Right forelimb (tissue), 1 donor: Measurements from ENCODE around the gene PROM1.
A peak's percentile ranks its signal among the peaks of the same experiment; 100 is the strongest.

ENCODE experiments used
- DNase-seq: peaks from one replicate; pipeline ENCODE4 v3.0.0-alpha.2; 2018

PROM1 gene

DNA sequence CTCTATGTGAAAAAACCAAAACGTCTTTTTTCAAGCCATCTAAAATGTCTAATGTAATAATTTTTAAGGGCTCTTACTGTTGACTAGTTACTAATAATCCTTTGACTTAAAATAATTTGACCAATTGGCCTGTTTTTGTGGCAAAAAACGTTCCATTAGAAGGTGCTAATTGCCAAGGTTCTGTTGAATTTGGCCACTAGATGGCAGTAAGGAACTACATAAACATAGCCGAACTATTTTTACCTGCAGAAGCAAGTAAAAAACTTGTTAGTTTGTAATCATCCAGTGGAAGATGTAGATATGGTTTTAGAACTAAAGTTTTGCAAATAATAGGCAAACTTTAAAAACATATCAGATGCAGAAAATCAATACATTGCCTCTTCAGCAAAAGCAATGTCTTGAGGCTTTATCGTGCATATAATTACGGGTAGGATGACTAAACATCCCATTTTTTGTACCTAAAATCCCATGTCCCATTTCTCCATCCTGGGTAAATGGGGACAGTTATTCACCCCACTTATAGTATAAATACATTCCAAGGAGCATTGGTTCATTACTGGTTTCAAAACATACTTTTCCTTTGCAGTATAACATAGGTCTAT lies 57.6 kb downstream of the PROM1 start:
- DNase-seq, result no peak

DNA sequence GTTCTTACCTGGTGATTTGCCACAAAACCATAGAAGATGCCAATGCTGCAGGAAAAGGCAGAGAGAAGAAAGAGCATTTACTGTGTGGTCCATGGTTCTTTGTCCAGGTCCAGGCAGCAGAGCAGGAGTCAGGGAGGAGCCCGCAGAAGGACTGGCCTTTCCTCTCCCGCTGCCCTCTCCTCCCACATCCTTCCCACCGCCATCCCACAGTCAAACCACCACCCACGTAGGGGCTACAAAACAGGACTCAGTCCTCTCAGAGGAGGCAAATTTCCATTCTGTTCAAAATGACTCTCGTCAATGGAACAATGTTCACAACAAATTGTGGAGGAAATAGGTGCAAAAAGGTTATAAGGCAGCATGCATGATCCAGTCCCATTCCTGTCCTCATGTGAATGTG lies 58.6 kb downstream of the PROM1 start:
- DNase-seq, result no peak

DNA sequence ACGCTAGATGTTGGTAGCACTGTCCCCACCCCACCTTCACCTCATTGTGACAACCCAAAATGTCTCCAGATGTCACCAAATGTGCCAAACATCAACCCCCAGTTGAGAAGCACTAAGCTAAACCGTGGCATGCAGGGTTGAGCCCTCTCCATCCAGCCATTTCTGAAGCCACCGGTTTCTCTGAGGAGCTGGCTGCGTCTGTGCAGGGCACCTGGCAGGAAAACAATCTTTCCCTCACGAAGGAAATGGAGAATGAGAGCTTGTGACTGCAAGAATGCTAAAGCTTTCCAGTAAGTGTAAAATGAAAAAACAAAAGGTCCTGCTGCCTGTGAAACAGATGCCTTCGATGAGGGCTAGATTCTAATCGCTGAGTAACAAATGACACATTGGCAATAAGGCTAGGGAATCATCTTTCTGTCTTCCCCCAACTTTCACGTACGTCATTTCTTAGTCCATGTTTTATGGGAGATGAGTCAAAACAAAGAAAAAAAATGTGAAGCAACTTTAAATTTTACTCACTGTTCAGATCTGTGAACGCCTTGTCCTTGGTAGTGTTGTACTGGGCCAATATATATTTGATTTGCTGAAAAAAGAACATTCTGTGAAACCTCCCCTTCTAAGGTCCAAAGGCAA lies 59.9 kb downstream of the PROM1 start:
- DNase-seq, result no peak

DNA sequence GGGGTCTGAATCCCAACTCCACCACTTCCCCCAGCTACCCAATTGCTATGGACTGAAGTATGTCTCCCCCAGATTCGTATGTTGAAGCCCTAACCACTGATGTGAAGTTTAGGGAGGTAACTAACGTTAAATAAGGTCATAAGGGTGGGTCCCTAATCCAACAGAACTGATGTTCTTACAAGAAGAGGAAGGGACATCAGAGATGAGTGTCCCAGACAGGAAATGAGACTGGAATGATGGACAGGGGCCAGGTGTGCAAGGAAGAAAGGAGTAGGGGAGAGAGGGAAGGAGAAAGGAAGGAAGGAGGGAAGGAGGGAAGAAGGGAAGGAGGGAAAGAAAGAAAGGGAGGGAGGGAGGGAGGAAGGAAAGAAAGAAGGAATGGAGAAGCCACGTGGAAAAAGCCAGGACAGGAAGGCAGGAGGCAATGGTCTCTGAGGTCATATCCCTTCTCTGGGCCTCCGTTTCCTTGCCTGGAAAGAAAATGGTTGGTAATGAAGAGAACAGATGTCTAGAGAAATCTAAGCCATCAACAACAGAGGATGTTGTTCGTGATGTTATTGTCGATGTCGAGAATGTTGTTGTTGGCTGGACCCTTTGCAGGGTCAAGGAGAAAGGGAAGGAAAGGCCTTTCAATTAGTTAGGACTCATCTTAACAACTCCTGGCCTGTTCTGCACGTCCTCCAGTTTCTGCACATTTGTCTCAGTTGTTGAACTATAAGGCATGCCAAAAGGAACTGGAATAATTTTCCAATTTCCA lies 61.8 kb downstream of the PROM1 start:
- no peak for DNase-seq

DNA sequence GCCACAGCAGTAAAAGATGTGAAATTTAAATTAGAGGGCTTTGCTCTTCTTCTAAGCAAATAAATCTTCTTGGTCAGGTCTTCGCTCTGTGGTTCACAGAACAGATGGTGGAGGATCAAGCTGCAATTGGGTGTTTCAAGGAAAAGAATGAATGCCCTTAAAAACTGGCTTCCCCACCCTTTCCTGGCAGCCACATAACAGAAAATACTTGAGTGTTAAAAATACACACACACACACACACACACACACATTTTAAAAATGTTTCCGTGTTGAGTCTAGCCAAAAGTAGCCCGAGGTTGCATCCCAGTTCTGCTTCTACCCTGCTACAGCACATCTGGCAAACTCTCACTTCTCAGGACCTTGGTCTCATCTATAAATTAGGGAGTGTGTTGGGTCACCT lies 64.2 kb downstream of the PROM1 start:
- no peak for DNase-seq

DNA sequence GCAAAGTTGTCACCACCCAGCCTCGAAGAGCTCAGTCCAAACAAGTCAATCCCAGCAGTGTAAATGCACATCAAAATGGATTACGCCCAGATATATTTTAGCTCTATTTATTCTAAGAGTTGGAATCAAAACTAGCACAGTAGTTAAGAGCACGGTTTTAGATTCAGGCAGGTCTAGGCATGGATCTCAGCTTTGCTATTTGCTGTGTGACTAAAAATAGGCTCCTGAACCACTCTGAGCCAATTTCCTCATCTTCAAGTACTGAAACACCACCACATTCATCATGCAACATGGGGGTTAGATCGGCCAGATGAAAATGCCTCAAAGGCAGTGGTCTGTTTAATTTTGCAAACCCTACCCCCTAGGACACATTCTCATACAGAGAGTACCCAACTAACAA lies 65.0 kb downstream of the PROM1 start:
- DNase-seq, result no peak

DNA sequence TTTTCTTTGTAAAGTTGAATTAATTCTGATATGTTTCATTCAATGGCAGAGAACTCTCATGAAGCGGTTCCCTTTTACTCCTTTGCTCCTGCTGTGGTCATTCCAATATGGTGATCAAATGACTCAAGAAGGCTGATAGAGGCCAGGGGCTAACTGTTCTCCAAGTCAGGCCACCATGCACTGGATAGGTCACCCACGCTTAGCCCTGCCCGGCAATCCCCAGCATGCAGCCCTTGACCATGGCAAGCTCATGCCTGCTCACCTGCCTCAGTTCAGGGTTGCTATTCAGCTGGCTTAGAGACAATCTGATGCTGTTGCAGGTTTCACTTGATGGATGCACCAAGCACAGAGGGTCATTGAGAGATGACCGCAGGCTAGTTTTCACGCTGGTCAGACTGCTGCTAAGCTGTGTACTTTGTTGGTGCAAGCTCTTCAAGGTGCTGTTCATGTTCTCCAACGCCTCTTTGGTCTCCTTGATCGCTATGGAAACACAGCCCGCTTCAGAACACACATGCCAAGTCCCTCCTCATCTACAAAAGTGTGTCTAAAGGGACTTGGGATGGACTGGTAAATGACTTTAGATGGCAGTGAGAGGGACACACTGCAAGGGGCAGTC lies 65.7 kb downstream of the PROM1 start:
- no peak for DNase-seq

DNA sequence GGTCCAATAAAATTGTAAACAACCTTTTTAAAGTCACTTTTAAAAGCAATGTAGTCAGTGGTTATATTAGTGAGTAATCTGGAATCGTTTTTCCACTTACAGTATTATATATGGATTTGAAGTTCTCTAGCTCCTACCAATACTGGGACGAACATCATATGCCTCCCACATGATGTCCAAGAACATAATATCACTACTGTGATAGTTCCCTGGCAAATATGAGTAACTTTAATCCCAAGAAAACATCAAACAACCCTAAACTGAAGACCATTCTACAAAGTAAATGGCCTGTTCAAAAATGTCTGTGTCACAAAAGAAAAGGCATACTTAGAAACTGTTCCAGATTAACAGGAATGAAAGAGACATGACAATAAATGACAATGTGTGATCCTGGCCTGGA lies 67.3 kb downstream of the PROM1 start:
- no peak for DNase-seq

DNA sequence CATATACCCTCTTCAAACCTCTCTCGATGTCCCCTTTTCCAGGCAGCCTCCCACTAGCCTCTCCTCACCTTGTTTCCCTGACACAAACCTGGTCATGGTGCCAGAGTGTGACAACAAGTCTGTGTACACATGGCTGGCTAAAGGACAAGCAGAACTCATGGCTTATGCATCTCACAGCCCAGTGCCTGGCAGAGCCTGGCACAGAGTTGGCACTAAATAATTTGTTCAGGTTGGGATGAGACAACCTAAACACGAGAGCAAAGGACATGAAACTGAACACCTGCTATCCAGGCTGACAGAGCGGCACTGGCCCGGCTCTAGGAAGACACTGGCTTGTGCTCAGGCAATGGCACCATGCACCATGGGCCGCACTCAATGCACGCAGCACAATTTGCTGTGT lies 72.7 kb downstream of the PROM1 start:
- no peak for DNase-seq

DNA sequence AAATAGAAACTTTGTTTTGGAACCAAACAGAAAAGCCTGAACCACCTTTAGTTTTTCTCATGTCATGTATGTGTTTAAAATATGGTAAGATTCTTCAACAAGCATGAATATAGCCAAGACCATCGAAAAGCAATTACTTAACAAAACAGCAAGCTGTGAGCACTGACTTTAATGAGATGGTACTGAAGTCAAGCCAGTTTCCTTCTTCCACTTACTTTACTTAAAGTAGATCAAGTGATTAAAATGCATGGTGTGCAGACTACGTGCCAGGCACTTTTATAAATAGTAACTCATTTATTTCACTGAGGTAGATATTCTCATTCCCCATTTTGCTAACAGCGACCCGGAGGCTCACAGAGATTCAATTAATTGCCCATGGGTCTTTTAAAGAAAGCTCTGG lies 74.7 kb downstream of the PROM1 start:
- no peak for DNase-seq

DNA sequence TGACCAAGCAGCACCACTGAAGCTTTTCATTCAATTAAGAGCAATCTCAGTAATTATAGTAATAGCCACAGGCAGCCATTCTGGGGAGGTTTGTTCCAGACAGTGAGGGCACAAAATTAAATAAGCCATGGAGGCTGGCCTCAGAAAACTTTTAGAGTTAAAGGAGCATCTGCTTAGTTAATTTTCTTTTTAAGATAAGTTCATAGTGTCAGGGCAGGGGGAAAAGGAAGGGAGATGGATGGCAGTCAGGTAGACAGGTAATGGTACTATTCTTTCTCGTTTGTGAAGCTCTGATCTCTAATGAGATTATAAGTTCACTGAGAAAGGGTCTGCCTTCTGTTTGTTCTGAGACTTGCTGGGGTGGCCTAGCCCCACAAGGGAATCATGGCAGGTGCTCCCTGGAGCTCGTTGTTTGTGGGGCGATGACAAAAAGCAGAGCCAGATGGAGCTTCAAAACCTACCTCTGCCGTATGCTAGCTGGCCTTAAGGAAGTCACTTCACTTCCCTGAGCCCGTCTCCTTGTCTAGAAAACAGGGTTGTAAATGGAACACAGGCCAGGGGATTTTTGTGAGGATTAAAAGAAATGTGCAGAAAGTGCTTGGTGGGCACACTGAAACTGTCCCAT lies 76.2 kb downstream of the PROM1 start:
- no peak for DNase-seq

DNA sequence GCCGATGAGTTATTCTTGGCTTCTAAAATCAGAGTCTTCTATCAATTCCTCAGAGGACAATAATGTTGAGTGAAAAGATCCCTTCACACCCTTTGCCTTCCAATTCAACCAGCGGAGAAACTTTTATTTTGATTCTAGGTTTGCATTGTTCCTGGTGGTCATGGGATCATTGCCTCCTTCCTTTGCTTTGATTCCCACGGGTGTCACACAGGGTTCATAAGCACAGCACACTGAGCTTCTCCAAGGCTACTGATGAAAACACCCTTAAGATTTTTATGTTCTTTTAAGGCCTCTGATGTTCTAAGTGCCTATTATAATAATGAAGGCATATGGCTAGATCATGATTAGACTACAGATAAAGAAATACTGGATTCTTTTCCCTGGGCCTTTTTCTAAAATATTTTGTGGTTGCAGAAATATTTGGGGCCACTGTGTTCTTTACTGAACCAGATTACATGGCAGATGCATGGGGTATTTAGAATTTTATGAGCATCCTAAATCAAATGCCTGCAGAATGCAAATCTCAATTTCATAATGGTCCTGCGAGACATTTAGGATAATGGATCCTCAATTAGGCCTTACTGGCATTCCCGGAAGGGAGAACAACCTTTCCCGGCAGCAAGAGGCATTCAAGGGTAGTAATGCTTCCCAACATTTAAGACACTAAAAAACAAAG lies 76.9 kb downstream of the PROM1 start:
- no peak for DNase-seq

DNA sequence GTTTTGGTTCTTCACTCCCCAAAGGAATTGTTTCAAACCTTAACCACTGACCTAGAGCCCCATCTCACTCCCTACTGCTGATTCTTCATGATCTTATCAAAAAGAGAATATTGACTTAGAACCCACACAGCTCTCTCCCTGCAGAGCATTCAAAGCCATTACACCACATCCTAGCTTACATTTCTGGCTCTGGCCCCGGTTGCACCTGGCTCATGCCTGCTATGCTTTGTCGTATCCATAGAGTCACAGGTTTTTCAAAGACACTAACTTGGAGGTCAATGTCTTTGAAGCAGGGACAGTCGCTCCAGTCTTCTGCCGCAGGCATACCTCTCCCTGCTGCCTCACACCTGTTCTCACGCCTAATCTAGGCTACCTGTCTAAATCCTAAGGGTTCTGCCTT lies 78.1 kb downstream of the PROM1 start:
- DNase-seq, result no peak

DNA sequence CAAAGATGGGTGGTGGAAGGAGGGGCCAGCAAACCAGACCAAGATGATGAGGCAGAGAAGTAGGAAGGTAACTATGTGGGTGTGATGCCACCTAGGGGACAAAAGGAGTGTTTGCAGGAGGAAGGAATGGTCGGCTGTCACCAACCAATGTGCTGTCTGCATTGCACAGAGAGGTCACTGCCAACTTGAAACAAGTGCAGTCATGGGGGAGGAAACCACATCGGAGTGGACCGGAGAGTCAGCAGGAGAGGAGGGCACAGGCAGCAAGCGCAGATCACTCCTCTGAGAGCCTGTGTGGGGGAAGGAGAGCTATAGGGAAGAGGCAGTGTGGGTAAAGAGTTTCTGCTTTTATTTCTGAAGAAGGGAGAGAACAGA lies 82.4 kb downstream of the PROM1 start:
- peak; percentile 75 for DNase-seq

DNA sequence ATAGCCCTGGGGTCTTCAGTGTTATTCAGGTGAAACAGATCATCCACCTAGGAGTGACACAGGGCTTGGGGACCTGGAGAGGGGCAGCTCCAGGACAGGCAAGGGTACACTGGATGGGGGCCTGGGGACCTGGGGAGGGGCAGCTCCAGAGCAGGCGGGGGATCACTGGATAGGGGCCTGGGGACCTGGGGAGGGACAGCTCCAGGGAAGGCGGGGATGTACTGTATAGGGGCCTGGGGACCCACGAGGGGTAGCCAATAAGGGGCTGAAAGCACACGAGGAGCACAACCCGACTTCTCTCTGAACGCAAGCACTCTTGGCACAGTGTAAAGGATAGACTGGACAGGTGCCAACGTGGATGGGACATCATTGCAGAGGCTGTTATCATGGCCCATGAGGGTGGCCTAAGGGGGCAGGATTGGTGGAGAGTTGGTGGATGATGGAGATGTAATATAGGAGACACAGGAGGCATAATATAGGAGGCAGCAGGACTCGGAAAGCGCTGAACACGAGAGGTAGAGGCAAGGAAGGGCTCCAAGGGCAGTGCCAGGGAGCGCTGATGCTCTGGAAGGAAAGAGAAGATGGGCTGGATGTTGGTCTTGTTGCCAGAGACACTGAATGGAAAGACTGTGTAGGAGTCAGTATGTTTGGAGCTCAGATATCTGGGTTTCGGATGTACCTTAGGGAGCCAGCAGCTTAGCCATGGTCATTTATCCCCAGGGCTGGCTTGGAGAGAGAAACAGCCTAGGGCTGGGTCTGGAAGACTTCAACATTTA lies 82.9 kb downstream of the PROM1 start:
- no peak for DNase-seq

DNA sequence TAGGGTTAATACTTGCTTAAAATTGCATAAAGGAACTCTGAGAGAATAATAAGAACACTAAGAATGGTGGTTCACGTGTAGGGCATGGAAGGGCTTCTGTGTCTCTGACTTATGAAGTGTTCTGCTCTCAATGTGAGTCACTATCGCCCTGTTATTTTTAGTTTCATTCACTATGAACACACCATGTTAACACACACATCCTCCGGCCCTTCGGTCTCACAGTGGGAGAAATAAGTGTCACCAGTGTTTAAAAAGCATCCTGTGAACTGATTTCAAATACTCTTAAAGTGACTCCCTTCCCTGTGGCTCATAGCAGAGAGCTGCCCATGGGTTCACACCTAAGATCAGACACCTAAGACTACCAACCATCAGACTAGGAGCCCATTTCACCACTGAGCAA lies 87.0 kb downstream of the PROM1 start:
- no peak for DNase-seq

DNA sequence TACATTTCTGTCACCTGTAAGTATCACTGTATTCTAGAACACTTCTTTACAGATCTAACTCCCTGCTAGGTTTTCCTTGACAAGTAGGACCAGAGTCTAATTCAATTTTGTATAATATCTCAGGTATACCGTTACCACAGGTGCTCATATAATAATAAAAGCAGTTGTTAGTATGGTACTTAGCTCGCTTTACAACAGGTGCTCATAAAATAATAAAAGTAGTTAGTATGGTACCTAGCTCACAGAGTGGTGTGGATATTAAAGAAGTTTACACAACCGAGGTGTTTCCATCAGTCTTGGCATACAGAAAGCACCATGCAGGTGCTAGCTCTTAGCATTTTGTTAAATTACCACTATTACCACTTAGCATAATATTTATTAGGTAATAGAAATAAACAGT lies 88.0 kb downstream of the PROM1 start:
- DNase-seq, result no peak

DNA sequence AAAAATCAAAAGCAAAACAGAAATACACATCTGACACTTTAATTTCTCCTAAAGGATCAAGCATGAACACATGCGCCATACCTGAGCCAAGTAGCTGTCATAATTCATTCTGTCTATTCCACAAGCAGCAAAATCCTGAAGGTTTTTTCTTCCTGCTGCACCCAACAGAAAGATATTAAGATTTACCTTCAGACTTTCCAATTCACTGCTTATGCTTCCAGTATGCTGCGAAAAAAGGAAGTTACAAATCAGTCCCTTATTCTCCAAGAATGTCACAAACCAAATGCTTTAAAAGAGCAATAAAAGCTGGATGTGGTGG lies 91.7 kb downstream of the PROM1 start:
- DNase-seq, result no peak

DNA sequence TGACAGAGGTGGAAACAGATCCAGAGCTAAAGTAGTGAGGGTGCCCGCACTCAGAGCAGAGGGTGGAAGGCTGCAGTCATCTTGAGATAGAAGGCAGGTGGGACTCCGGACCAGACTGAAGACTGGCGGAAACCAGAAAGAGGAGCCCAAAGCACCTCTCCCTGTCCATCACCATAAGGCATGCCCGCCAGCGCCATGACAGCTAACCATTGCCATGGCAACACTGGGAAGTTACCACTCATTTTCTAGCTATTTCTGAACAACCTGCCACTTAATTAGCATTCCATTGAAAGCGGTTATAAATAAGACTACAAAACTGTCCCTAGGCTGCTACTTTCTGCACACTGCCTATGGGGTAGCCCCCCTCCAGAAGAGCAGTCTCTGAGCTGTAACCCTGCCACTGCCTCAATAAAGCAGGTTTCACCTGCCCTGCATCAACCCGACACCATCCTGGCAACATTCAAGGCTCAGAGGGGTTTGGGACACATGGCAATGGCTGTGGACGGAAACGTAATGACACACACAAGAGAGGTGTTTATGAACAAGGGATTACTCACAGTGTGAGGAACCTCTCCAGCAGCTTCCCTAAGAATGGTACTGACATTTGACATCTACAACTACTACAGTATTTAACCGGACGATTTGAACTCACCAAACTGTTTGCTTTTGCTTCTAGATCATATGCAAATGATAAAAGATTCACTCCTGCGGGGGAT lies 93.1 kb downstream of the PROM1 start:
- DNase-seq, result no peak

DNA sequence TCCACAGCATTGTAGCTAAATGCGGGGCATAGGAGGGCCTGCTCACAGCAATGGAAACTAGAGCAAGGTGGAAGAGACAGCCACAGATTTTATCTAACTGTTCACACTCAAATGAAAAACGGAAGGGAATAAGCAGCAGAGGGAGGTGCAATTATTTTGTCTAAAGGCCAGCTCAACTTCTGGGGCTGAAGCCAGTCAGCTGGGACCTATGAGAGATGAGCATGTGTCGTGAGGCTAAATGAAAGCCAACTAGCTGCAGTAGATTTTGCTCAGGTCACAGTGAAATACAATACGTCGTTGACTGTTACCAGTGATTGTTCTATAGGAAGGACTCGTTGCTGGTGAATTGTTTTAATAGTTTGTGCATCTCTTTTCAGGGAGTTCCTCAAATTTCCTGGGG lies 94.4 kb downstream of the PROM1 start:
- no peak for DNase-seq

DNA sequence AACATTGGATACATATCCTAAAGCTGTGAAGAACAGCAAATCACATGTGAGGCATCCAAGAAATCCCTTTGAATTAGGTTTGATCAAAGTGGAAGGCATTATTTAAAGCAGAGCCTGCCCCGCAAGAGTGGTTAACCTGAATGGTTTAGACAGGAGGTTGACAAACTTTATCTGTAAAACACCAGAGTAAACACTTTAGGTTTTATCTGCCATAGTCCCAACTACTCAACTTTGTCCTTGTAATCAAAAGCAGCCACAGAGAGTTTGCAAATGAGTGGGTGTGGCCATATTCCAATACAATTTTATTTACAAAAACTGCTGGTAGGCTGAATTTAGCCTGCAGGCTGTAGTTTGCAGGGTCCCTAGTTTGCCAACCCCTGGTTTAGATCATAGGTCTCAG lies 95.6 kb downstream of the PROM1 start:
- no peak for DNase-seq

DNA sequence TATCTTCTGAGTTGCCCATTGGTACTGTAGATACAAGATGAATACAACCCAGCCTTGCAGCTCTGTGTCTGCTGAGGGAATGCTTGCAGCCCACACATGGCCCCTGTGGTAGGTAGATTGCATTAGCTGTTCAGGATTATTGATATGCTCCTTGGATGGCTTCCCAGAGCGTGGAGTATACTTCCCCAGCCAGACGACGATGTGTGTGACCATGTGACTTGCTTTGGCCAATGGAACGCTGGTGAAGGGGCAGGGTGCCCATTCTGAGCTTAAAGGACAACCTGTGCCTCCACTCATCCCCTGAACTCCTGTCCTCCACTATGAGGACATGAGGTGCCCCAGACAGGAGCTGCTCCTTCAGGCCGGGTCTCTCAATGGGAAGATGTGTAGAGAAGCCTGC lies 96.9 kb downstream of the PROM1 start:
- no peak for DNase-seq
